Ramos (cell line): ENCODE results near the gene SPDYC.
"Not testable (repeated sequence)": the region's sequence is repeated elsewhere in the genome, so short reads cannot be mapped to it uniquely, and the experiment has no call there.

Source experiments
- in situ Hi-C: fragments of 300-500 bp; cut with MboI; formaldehyde crosslinking; loops from one replicate; pipeline ENCODE4 v1.14.3; 2022; ENCODE audit warnings: low sequenced_read_pairs; ENCODE audit not compliant: unreplicated experiment

SPDYC gene

DNA sequence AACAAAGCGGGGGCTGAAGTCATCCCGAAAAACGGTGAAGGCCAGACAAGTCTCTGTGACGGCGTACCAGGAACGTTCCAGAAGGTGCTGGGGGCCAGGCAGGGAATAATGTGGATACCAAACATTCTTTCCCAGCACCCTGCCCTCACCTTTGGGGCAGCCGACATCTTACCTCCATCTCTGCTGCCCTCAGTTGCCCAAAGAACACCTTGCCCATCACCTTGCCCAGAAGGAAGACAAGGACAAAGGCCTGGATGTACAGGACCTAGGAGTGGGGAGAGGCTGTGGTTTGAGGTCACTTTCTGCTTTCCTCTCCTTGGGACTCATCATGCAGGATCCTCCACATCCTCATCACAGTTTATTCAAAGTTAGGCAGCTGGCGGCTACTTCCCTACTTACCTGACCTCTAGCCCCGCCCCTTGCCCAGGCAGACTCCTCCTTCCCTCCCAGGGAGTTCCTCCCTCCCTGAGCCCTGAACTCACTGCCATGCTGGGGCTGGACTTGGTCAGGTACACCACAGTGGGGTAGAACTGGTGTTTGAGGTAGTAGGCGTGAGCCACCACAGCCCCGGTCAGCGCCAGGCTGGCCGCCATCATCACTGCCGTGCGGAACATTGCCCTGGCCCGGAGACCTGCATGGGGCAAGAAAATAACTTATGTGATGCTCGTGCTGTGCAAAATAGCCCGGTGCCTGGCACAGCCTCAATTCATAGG lies 36.9 kb upstream of the SPDYC start:
- in situ Hi-C loops: loop anchor here (25.0 kb wide), 1 partner anchor 896 kb away; the partner anchor contains the start of genes DNAJC4, FKBP2, NUDT22 and PPP1R14B

DNA sequence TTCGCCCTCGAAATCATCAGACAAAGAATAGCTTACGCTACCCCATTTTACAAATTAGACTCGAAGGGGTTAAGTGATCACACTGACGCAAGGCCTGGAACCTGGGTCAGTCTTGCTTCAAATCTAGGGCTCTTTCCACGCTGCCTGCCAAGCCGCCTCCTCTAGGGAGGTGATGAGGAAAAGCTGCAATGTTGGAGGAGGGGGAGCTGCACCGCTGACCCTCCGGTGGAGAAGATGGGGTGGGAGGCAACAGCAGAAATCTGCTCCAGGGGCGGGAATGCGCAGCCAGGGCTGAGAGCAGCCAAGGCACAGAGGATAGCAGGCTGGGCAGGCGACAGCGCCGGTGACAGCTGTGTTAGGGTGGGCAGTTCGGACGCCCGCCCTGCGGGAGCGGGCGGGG lies 36.3 kb upstream of the SPDYC start:
- in situ Hi-C loops: loop anchor here (25.0 kb wide), 1 partner anchor 896 kb away; the partner anchor contains the start of genes DNAJC4, FKBP2, NUDT22 and PPP1R14B

DNA sequence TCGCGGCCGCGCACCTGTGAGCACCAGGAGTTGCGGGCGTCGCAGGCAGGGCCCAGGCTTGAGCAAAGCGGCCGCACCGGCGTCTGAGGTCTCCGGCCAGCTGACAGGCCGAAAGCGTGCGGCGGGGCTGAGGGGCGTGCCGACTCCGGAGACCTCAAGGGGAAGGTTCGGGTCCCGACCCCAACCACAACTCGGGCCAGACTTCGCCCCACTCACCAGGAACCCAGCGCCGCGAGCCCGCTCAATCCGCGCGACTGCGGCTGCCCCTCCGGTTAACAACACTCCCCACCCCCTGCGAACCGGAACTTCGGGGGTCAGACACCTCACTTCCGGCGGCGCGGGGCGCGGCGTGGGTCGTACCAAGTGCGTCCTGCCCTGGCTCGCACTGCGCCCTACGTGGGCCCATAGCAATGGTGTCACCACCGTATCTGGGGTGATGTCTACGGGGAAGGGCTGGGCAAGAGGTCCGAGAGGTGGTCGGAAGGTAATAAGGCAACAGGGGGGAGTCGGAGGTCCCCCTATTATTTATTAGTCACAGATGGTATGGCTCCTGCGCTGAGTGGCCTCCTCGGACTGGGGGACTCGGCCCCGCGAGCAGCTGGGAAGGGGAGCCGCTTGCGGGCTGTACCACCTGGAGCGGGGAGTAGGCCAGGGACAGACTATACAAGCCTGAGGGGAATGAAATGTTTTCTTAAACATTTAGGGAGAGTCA lies 35.6 kb upstream of the SPDYC start, which contains the start of gene SYVN1:
Gene SYVN1 (minus strand): TSS at position 280 of the 712 bp plus-strand sequence. CDS start 918 bp downstream, outside the sequence.
- in situ Hi-C loops: loop anchor here (25.0 kb wide), 1 partner anchor 897 kb away; the partner anchor contains the start of genes DNAJC4, FKBP2, NUDT22 and PPP1R14B

DNA sequence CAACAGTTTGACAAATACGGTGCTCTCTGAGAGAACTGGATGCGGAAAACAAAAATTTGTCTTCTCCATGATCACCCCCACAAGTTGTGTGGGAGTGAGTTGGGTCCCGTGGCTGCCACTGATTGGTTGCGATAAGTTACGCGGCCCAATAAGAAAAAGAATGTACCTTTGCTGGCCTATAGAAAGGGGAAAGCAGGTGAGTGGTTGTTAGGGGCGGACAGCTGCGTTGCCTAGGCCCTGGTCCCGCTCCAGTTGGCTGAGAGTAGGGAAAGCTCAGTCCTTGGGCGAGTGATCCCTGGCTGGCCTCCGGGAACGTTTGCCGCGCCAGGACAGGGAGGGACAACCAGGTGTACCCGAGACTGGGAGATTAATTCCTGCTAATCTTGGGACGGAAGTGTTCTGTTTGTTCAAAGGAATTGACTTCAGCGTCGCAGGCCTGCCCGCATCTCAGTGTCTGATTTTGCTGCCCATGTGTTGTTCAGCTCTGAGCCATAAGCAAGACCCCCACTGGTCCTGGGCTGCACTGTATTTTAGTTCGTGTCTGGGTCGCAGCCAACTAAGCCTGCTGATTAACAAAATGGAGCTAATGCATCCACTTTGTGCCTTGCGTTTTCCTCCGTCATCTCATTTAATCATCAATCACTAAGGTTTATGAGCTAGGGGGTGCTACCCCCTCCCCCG lies 34.9 kb upstream of the SPDYC start:
- in situ Hi-C loops: loop anchor here (25.0 kb wide), 1 partner anchor 898 kb away; the partner anchor contains the start of genes DNAJC4, FKBP2, NUDT22 and PPP1R14B

DNA sequence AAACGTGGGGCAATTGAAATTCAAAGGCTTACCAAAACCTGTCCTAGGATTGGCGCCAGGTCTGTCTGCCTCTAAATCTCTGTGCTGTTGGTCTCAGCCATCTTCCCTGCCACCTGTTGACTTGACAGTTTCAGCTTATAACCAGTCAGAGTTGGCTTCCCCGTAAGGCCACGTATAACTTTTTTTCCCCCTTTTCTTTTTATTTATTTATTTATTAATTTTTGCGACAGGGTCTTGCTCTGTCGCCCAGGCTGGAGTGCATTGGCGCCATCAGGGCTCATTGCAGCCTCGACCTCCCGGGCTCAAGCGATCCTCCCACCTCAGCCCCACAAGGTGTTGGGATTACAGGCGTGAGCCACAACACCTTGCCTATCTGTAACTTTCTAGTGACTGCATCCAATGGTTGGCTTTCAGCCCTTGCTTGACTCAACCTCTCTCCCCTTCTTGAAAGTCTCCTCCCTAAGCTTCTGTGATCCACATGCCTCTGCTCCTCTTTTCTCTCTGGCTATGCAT lies 34.3 kb upstream of the SPDYC start:
- in situ Hi-C loops: loop anchor here (25.0 kb wide), 1 partner anchor 898 kb away; the partner anchor contains the start of genes DNAJC4, FKBP2, NUDT22 and PPP1R14B

DNA sequence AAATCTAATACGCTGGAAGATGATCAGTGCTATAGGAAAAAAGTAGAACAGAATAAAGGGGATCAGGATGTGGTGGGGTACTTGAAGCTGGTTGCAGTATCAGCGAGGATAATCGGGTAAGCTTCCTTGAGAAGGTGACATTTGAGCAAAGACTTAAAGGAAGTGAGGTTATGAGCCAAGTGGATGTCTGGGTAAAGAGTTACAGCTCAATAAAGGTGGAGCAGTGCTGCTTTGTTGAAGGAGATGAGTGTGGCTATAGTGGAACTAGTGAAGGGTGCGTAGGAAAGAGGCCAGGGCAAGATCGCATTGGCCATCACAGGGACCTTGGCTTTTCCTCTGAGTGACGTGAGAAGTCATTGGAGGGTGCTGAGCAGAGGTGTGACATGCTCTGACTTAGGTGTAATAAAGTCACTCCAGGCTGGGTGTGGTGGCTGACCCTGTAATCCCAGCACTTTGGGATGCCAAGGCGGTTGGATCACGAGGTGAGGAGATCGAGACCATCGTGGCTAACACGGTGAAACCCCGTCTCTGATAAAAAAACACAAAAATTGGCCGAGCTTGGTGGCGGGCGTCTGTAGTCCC lies 33.4 kb upstream of the SPDYC start:
- in situ Hi-C loops: loop anchor here (25.0 kb wide), 1 partner anchor 899 kb away; the partner anchor contains the start of genes DNAJC4, FKBP2, NUDT22 and PPP1R14B

DNA sequence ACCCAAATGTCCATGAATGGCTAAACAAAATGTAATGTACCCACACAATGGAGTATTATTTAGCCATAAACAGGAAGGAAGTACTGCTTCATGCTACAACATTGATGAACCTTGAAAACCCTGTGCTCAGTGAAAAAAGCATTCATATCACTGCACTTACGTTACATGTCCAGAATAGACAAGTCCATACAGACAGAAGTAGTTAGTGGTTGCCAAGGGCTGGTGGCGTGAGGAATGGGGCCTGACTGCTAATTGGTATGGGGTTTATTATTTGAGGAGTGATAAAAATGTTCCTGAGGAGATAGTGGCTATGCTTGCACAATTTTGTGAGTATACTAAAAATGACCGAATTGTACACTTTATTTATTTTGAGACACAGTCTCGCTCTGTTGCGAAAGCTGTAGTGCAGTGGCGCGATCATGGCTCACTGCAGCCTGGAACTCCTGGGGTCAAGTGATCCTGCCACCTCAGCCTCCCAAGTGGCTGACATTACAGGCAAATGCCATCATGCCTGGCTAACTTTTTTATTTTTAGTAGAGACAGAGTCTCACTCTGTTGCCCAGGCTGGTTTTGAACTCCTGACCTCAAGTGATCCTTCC lies 28.0 kb upstream of the SPDYC start:
- in situ Hi-C loops: loop anchor here (25.0 kb wide), 1 partner anchor 905 kb away; the partner anchor contains the start of genes DNAJC4, FKBP2, NUDT22 and PPP1R14B

DNA sequence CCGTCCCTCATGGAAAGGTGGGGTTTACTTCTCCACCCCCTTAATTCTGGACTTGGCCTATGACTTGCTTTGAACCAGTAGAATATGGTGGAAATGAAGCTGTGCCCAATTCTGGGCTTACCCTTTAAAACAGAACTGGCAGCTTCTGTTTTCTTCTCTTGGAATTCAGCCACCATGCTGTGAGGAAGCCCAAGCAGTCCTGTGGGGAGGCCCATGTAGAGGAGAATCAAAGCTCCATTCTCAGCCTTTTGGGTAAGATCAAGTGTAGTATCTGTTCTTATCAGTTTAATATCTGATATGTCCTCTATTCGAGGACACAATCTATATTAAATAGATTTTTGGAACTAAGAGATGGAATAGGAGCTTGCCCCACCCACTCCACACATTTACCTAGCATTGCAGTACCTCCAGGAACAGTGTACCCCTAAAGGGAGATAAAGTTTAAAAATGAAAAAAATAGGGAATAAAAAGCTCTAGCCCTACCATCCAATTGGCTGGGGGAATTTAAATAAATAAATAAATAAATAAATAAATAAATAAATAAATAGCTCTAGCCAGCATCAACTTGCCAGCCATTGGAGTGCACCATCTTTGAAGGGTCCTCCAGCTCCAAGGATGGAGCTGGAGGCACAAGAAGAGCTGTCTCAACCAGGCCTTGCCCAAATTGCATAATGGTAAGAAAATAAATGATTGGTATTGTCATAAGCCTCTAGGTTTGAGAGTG lies 22.5 kb upstream of the SPDYC start:
- in situ Hi-C loops: loop anchor here (25.0 kb wide), 1 partner anchor 910 kb away; the partner anchor contains the start of genes DNAJC4, FKBP2, NUDT22 and PPP1R14B

DNA sequence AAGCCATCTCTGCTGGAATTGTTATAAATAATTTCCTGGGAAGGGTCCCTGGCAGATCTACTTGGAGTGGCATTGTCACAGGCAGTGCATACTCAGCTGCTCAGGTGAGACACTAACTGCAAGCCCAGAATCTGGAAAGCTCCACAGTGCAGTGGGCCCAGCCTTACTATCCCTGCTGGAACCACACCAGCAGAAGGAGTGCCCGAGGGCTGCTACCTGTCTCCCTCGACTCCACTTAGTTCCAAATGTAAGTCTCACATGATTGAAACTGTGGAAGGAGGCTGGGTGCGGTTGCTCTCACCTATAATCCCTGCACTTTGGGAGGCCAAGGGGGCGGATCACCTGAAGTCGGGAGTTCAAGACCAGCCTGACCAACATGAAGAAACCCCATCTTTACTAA lies 21.4 kb upstream of the SPDYC start:
- in situ Hi-C loops: loop anchor here (25.0 kb wide), 1 partner anchor 911 kb away; the partner anchor contains the start of genes DNAJC4, FKBP2, NUDT22 and PPP1R14B

DNA sequence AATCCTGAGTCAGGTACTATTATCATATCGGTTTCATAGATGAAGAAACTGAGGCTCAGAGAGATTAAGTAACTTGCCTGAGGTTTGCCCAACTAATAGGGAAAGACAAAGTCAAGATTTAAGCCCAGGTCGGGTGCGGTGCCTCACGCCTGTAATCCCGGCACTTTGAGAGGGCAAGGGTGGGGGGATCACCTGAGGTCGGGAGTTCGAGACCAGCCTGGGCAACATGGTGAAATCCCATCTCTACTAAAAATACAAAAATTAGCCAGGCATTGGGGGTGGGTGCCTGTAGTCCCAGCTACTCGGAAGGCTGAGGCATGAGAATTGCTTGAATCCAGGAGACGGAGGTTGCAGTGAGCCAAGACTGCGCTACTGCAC lies 19.9 kb upstream of the SPDYC start:
- in situ Hi-C loops: not testable (repeated sequence)

DNA sequence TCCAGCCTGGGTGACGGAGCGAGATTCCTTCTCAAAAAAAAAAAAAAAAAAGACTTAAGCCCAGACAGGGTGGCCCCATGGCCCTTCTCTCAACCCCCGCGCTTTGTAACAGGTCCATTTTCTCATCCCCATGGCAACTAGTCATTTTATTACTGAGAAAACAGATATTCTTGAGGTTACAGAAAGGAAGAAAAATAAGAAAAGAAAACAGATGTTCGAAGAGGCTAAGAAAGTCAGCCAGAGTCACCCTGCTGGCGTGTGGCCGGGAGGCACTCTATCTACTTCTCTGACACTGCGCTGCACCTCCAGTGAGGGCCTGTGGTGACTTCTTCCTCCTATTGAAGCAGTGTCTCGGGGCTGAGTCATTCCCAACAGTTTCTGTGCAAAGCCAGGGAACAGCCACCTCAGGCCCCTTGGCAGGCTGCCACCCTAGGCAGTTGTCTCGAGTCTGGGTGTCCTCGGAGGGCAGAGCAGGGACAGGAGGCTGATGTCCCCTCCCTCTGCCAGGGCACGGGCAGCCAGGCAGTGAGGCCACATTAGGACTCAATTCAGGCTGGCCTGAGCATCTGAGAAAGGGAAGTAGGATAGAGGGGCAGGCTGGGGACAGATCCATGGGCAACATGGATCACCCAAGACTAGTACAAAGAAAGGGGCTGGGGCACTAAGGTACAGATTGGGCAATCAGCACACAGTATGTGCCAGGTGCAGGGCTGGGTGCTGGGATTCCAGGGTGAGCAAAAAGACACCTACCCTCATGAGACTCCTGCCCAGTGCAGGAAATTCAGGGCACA lies 19.3 kb upstream of the SPDYC start:
- in situ Hi-C loops: no loop called here

DNA sequence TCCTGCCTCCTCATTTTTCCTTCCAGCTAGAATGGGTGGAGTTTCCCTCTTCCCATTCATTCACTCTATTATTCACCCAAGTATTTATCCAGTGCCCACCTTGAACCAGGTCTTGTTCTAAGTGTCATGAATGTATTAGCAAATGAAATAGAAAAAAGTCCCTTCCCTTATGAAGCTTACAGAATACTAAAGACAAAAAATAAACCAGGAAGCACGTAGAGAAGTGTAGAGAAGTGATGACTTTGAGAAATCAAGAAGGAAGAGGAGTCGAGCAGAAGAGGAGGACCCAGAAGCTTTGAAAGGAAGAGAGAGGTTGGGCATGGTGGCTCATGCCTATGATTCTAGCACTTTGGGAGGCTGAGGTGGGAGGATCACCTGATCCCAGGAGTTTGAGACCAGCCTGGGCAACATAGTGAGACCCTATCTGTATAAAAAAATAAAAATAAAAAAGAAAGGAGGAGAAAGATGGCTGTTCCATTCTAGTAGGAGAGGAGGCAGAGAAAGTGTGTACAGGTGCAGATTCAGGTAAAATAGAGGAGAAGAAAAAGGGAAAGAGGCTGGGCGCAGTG lies 18.6 kb upstream of the SPDYC start:
- in situ Hi-C loops: no loop called here

DNA sequence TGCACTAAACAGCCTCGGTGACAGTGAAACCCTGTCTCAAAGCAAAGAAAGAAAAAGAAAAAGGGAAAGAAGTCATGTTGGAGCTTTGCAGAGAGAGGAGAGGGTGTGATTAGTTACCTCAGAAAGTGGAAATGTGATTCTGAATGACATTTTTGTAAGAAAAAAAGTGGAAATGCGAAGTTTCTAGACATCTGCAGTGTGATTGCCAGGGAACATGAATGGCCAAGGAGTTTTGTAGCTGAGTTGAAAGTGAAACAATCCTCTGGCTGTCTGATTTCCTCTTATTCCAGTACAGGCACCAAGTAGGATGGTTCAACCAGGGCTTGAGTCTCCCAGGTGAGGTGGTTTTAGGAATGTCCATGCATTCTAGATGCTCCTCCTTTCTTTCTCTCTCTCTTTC lies 17.9 kb upstream of the SPDYC start:
- in situ Hi-C loops: no loop called here

DNA sequence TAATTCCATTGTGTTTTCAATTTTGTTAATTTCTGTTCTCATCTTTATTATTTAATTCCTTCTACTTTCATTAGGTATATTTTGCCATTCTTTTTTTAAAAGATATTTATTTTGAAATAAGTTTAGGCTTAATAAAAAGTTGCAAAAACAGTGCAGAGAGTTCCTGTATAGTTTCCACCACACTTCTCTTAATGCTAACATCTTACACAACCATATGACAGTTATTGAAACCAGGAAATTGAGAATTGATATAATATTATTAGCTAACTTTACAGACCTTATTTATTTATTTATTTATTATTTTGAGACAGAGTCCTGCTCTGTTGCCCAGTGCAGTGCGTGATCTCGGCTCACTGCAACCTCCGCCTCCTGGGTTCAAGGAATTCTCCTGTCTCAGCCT lies 13.8 kb upstream of the SPDYC start:
- in situ Hi-C loops: no loop called here

DNA sequence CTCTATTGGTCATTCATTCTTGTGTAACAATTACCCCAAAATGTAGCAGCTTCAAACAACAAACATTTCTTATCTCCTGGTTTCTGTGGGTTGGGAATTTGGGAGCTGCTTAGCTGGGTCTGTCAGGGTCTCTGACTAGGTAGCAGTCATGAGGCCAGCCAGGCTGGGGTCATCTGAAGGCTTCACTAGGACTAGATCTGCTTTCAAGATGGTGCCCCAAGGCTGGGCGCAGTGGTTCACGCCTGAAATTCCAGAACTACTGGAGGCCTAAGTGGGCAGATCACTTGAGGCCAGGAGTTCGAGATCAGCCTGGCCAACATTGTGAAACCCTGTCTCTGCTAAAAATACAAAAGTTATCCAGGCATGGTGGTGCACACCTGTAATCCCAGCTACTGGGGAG lies 13.1 kb upstream of the SPDYC start:
- in situ Hi-C loops: no loop called here

DNA sequence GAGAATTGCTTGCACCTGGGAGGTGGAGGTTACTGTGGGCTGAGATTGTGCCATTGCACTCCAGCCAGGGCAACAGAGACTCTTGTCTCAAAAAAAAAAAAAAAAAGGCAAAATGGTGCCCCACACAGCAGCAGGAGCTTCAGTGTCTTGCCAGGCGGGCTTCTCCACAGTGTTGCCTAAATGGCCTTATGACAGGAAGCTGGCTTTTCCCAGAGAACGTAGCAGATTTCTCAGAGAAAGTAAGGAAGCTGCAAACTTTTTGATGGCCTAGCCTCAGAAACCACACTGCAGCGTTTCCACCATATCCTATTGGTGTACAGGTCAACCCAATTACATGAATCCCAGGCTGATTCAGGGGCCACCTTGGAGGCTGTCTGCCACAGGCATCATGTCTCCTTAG lies 12.7 kb upstream of the SPDYC start:
- in situ Hi-C loops: no loop called here

DNA sequence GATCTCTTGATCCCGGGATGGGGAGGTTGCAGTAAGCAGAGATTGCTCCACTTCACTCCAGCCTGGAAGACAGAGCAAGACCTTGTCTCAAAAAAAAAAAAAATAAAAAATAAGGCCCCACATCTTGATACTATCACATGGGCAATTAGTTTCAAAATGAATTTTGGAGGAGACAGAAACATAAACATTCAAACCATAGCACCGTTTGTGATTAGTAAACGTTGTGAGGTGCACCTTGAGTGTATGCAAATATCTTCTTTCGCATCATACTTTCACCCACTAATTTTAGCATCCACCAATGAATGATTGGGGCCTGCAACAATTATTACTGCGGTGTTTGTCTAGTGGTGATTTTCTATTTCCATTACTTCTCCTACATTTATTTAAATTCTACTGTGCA lies 11.0 kb upstream of the SPDYC start:
- in situ Hi-C loops: no loop called here

DNA sequence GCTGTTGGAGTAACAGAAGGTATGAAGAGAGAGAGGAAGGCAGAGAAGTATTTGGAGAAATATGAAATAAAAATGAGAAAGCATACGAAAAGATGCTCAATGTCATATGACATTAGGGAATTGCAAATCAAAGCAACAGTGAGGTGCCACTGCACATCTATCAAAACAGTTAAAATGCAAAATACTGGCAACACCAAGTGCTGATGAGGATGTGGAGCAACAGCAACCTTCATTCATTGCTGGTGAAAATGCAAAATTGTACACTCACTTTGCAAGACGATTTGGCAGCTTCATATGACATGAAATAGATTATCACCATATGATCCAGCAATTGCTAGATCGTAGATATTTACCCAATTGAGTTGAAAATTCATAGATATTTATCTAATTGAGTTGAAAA lies 9.4 kb upstream of the SPDYC start:
- in situ Hi-C loops: no loop called here
